Measurements from ENCODE around the gene PANK1.

Gene PANK1

DNA sequence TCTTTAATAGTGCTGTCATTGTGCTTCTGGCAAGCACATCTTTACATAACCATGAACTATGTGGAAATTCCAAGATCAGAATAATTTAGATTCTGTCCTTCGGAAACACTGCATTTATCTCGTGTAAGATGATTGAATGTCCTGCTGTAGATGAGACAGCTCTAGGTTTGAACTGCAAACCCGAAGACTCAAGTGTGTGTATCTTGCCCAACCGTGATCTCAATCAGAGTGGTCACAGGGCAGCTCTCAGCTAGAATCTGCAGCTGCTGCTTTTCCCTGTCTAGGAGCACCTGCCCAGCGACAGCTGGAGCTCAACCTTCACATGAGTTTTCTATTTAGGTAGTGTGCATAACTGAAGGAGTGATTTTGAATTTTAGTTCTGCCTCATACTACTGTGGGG, 38.8 kb upstream of the PANK1 start:
- in situ Hi-C loops (cut with HindIII; ENCODE audit: low sequenced_read_pairs): no loop called here
- TF ChIP-seq, protein P1, sequence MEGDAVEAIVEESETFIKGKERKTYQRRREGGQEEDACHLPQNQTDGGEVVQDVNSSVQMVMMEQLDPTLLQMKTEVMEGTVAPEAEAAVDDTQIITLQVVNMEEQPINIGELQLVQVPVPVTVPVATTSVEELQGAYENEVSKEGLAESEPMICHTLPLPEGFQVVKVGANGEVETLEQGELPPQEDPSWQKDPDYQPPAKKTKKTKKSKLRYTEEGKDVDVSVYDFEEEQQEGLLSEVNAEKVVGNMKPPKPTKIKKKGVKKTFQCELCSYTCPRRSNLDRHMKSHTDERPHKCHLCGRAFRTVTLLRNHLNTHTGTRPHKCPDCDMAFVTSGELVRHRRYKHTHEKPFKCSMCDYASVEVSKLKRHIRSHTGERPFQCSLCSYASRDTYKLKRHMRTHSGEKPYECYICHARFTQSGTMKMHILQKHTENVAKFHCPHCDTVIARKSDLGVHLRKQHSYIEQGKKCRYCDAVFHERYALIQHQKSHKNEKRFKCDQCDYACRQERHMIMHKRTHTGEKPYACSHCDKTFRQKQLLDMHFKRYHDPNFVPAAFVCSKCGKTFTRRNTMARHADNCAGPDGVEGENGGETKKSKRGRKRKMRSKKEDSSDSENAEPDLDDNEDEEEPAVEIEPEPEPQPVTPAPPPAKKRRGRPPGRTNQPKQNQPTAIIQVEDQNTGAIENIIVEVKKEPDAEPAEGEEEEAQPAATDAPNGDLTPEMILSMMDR (IDR thresholded peaks at IDR 0.05; ENCODE audit: low read depth, low read length): no peak
- no peak overlapping the region for H3K4me3 ChIP-seq (ENCODE audit: low read depth, low read length)
- no peak for DNase-seq (ENCODE audit: low read depth, low spot score)

DNA sequence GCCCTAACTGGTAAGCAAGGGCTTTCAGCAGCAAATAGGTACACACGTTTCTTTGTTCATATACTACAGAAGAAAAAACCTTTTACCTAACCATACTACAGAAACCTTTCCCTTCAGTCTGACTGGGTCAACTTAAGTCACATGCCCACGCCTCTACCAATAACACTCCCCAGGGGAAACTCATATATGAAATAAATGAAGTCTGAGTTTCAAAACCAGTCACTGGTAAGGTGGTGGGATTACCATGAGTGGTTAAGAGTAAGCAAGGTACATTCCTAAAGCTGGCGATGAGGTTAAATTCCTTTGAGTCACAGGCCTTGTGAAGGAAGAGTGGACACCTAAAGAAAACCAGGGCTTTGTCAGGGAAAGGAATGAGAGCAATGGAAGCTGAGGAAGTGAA, 34.9 kb upstream of the PANK1 start:
- no peak overlapping the region for H3K4me3 ChIP-seq (ENCODE audit: low read depth, low read length)
- no peak for DNase-seq (ENCODE audit: low read depth, low spot score)
- in situ Hi-C loops (cut with HindIII; ENCODE audit: low sequenced_read_pairs): no loop called here
- TF ChIP-seq, protein P1 (IDR thresholded peaks at IDR 0.05; ENCODE audit: low read depth, low read length): no peak

DNA sequence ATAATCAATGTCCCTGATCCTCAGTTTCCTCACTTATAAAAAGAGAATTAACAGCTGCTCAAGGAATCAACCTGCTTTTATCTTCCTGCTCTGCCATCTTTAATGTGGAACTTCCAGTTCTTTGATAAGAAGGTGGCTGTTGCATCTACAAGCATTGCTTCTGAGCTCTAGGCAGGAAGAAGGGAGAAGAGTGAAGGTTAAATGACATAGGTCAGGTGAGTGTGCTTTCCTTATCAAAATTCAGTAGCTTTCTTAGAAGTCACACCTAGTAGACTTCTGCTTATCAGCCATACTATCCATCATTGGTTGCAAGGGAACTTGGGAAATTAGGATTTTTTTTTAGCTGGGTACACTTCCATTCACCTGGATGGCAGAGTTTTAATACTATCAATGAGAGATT, 32.3 kb upstream of the PANK1 start:
- DNase-seq (ENCODE audit: low read depth, low spot score): no peak
- TF ChIP-seq, protein P1 (IDR thresholded peaks at IDR 0.05; ENCODE audit: low read depth, low read length): no peak
- H3K4me3 ChIP-seq (ENCODE audit: low read depth, low read length): no peak overlapping the region
- in situ Hi-C loops (cut with HindIII; ENCODE audit: low sequenced_read_pairs): no loop called here

DNA sequence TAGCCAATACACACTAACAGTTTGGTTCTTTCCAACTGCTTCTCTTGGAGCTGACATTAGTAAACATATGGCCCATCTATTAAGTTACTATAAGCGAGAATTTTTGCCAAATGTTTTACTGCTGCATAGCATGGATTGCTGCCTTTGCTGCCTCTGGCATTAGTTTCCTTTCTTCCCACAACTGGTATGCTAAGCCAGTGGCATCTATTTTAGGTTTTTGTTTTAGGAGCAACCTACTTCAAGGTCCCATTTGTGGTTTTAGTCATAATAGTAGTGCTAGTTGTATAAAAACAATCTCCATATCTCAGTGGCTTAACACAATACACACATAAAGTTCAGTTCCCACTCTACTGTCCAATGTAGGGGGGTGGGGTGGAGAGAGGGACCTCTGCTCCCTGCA, 25.9 kb upstream of the PANK1 start:
- no peak for DNase-seq (ENCODE audit: low read depth, low spot score)
- in situ Hi-C loops (cut with HindIII; ENCODE audit: low sequenced_read_pairs): no loop called here

DNA sequence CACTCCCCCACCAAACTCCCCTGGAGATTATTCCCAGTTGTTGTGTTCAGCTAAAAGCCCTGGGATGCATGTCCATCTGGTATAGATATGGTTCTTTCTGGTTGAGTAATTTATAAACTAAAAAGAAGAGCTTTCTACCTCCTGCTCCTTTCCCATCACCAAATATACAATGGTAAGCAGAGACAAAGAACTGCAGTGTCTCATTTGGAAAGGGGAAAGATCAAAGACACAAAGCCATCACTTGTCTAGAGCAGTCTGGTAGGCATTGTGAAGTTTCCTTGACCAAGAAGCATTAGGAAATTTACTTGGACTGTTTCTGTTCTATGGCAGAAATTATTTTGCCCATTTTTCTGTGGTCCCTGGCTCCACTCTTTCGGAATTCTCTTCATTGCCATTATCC, 24.9 kb upstream of the PANK1 start:
- no peak for DNase-seq (ENCODE audit: low read depth, low spot score)
- in situ Hi-C loops (cut with HindIII; ENCODE audit: low sequenced_read_pairs): no loop called here
- TF ChIP-seq, protein P1 (IDR thresholded peaks at IDR 0.05; ENCODE audit: low read depth, low read length): no peak
- no peak overlapping the region for H3K4me3 ChIP-seq (ENCODE audit: low read depth, low read length)

More for the DNA sequence above, 25.9 kb upstream of the PANK1 start:
- H3K4me3 ChIP-seq (ENCODE audit: low read depth, low read length): no peak overlapping the region
- TF ChIP-seq, protein P1 (IDR thresholded peaks at IDR 0.05; ENCODE audit: low read depth, low read length): no peak

DNA sequence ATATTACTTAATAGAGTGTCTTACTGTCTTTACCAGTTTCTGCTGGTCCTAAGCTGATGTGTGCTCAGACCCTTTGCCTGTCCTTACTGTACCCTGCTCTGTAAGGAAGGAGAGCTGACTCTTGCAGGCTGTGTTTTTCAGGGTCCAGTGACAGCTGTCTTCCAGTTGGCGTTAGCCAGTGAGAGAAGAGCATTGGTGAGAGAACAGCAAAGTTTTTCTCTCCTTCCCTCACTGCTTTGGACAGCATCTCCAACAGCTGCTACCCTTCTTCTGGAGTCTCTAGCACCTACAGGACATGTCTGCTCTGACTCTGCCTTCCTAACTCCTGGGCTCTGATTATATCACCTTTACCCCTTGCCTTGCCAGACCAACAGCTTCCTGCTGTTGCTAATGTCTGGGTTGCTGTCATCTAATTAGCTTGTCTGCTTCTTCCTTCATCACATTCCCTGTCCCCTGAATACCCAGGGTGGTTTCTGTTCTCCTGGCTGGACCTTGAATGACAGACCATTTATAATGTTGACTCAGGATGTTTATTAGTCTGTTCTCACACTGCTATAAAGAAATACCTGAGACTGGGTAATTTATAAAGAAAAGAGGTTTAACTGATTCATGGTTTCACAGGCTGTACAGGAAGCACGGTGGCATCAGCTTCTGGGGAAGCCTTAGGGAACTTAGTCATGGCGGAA, 23.5 kb upstream of the PANK1 start:
- in situ Hi-C loops (cut with HindIII; ENCODE audit: low sequenced_read_pairs): no loop called here
- TF ChIP-seq, protein P1 (IDR thresholded peaks at IDR 0.05; ENCODE audit: low read depth, low read length): no peak

More for the DNA sequence above, 23.5 kb upstream of the PANK1 start:
- no peak overlapping the region for H3K4me3 ChIP-seq (ENCODE audit: low read depth, low read length)
- DNase-seq (ENCODE audit: low read depth, low spot score): no peak
